H1 (cell line): Measurements from ENCODE around the gene PREB. TPM values are rescaled to one million over a fixed set of nuclear protein-coding genes. Genes with fewer than 3 reads are reported as not detected.

Source experiments
- BACH1 ChIP-seq: IDR thresholded peaks from 2 replicates; pipeline ENCODE4 v1.6.1; 2012; ENCODE audit warnings: low read length, improper control_type of control experiment
- KDM4A ChIP-seq: IDR thresholded peaks from one replicate; pipeline ENCODE4 v1.7.1; 2012; ENCODE audit warnings: low read depth, mild to moderate bottlenecking, moderate library complexity, low read length, inconsistent platforms; ENCODE audit not compliant: severe bottlenecking
- MAX ChIP-seq: IDR thresholded peaks from 2 replicates; pipeline ENCODE4 v1.6.1; 2012; ENCODE audit warnings: inconsistent platforms
- SIX5 ChIP-seq: IDR thresholded peaks from 2 replicates; pipeline ENCODE4 v1.6.1; 2011; ENCODE audit warnings: mild to moderate bottlenecking, low read depth, low read length
- TBP ChIP-seq: IDR thresholded peaks from 2 replicates; pipeline ENCODE4 v1.6.1; 2011; ENCODE audit warnings: low read depth, low read length, improper control_type of control experiment
- TEAD4 ChIP-seq: IDR thresholded peaks from 2 replicates; pipeline ENCODE4 v1.6.1; 2012; ENCODE audit warnings: low read depth, low read length, inconsistent platforms, mixed read lengths
- YY1 ChIP-seq: IDR thresholded peaks from 2 replicates; pipeline ENCODE4 v1.6.1; 2011; ENCODE audit warnings: low read depth, mild to moderate bottlenecking, low read length
- polyA plus RNA-seq, 7 experiments: library from polyadenylated mRNA; depleted of rRNA in 3 of 7; stranded (reverse) in 5 of 7; unstranded in 2 of 7; fragments of >200 nt in 5 of 7; fragments of 200-250 nt in 2 of 7; gene quantifications; 1 replicate in 5 of 7; 2 replicates in 1 of 7; 4 replicates in 1 of 7; pipeline versions ENCODE4 v1.2.1 to v1.2.3, GENCODE V29; 2011 to 2013; ENCODE audit warnings: missing spikeins in 2 of 7, mixed read lengths in 2 of 7
- total RNA-seq: library from RNA; stranded (reverse); fragmentation: NEBNext Ultra II Directional; extraction: Animal tissue kit (Norgen Biotek cat#: 25700); gene quantifications from 2 replicates; pipeline ENCODE4 v1.2.1, GENCODE V29; 2021

PREB gene
- total and polyA plus RNA-seq, 2 of the 8 experiments (the other 6 are each of a cell fraction or from before 2014, with no cell fraction given), result 54.1 to 72.2 TPM

GRCh38 chr2:27095745-27096651 is 38.4 kb downstream of the PREB start (continued):
- no peak for TF ChIP-seq BACH1
- no peak for TF ChIP-seq TBP
- no peak for TF ChIP-seq TEAD4
- TF ChIP-seq MAX, result no peak
- TF ChIP-seq SIX5, result peak; percentile 89
- TF ChIP-seq YY1, result no peak
- TF ChIP-seq KDM4A, result no peak
- TF ChIP-seq, all 59 proteins: peak for 3
